Chondrocyte (in vitro differentiated cells): Measurements from ENCODE around the gene OR51V1. TPM values are rescaled to one million over a fixed set of nuclear protein-coding genes. Genes with fewer than 3 reads are reported as not detected.

ENCODE experiments used
- DNase-seq: peaks from one replicate; pipeline ENCODE4 v3.0.0; 2021; ENCODE audit warnings: mixed read lengths, low spot score
- H3K27ac Mint-ChIP-seq: one replicate; pipeline ENCODE4 v1.8.0; 2021; ENCODE audit warnings: mild to moderate bottlenecking, moderate library complexity, mixed read lengths; ENCODE audit not compliant: unreplicated experiment
- H3K27me3 Mint-ChIP-seq: 2 replicates; pipeline ENCODE4 v1.8.0; 2021; ENCODE audit warnings: low read depth, mixed read lengths
- H3K36me3 Mint-ChIP-seq: 2 replicates; pipeline ENCODE4 v1.8.0; 2021; ENCODE audit warnings: low read depth, mixed read lengths
- H3K4me1 Mint-ChIP-seq: 2 replicates; pipeline ENCODE4 v1.8.0; 2021; ENCODE audit warnings: low read depth, mild to moderate bottlenecking, mixed read lengths
- H3K4me3 Mint-ChIP-seq: one replicate; pipeline ENCODE4 v1.8.0; 2021; ENCODE audit warnings: mild to moderate bottlenecking, moderate library complexity, mixed read lengths; ENCODE audit not compliant: unreplicated experiment
- H3K9me3 Mint-ChIP-seq: 2 replicates; pipeline ENCODE4 v1.8.0; 2021; ENCODE audit warnings: low read depth, mixed read lengths
- CTCF ChIP-seq: fragments of 200-600 bp; sonication (generic); IDR thresholded peaks from 2 replicates; pipeline ENCODE4 v1.5.0; 2021; ENCODE audit warnings: antibody characterized with exemption, mild to moderate bottlenecking, moderate library complexity
- total RNA-seq: library from RNA; stranded (reverse); gene quantifications from 3 replicates; pipeline ENCODE4 v1.2.1, GENCODE V29; 2021

Gene OR51V1
- total RNA-seq, 1 donor from 2014 or later = not detected

DNA sequence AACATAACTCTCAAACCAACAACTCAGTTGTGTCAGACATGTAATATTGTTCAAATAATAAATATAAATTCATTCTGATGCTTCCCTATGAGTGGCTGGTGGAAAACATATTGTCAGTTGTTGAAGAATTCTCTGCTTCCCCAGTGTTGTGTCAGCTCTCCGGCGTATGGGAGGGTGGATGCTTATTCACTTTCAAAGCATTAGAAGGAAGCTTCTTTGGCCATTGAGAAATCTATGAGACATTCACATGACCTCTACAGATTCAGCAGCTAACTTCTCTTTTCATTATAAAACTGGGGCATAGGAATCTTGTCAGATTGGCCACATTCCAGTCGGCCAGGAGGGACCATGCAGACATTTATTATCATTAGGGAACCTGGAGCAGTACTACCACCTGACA is 2.9 kb downstream of the OR51V1 start:
- no peak for TF ChIP-seq CTCF
- Mint-ChIP-seq H3K4me1 (no peaks in the 10 kb centered on the region), H3K4me3 (no peak overlapping the region), H3K9me3 (peaks cover 3% of the 10 kb centered on the region), H3K36me3 (no peaks in the 10 kb centered on the region), H3K27me3 (peaks cover 24% of the 10 kb centered on the region), H3K27ac (no peak overlapping the region)
- DNase-seq = no peak

GRCh38 chr11:5196731-5197130 is 3.8 kb downstream of the OR51V1 start:
- TF ChIP-seq CTCF = no peak
- Mint-ChIP-seq H3K4me3 (no peak overlapping the region), H3K9me3 (peaks cover 3% of the 10 kb centered on the region), H3K4me1 (no peaks in the 10 kb centered on the region), H3K27me3 (peaks cover 18% of the 10 kb centered on the region), H3K27ac (no peak overlapping the region), H3K36me3 (no peaks in the 10 kb centered on the region)
- DNase-seq = no peak

DNA sequence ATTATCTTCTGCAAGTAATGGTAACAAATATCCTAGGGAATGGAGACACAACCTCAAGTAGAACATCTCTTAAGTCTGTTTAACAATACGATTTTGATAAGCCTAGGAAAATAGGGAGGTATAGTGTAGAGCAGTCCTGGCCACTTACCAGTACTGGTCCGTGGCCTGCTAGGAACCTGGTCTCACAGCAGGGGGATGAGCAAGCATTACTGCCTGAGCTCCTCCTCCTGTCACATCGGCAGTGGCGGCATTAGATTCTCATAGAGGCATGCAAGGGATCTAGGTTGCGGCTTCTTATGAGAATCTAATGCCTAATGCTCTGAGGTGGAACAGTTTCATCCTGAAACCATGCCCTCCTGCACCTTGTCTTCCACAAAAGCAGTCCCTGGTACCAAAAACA is 4.4 kb downstream of the OR51V1 start:
- Mint-ChIP-seq H3K9me3 (peaks cover 7% of the 10 kb centered on the region), H3K27ac (no peak overlapping the region), H3K4me1 (no peaks in the 10 kb centered on the region), H3K36me3 (no peaks in the 10 kb centered on the region), H3K27me3 (peaks cover 16% of the 10 kb centered on the region), H3K4me3 (no peak overlapping the region)
- no peak for DNase-seq
- TF ChIP-seq CTCF = no peak

DNA sequence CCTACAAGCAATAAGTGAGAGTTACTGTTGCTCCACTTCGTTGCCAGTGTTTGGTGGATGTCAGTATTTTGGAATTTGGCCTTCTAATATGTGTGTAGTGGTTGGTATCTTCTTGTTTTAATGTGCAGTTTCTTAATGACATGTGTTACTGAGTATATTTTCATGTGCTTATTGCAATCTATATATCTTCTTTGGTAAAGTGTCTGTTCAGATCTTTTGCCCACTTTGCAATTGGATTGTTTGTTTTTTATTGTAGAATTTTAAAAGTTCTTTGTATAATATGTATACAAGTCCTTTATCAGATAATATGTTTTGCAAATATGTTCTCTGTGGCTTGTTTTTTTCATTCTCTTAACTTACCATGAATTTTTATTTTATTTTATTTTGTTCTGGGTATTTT is 7.7 kb downstream of the OR51V1 start:
- Mint-ChIP-seq H3K27ac (no peak overlapping the region), H3K36me3 (no peaks in the 10 kb centered on the region), H3K9me3 (peaks cover 15% of the 10 kb centered on the region), H3K27me3 (peaks cover 8% of the 10 kb centered on the region), H3K4me3 (no peak overlapping the region), H3K4me1 (no peaks in the 10 kb centered on the region)
- no peak for TF ChIP-seq CTCF
- DNase-seq = no peak

- no peak overlapping the region for H3K27ac Mint-ChIP-seq
- H3K9me3 Mint-ChIP-seq = peaks cover 14% of the 10 kb centered on the region
- no peak for TF ChIP-seq CTCF
- DNase-seq = no peak
- H3K4me3 Mint-ChIP-seq = no peak overlapping the region
- H3K36me3 Mint-ChIP-seq = no peaks in the 10 kb centered on the region
- H3K4me1 Mint-ChIP-seq = no peaks in the 10 kb centered on the region
- peaks cover 11% of the 10 kb centered on the region for H3K27me3 Mint-ChIP-seq
Observed at GRCh38 chr11:5188201-5188600, 12.3 kb downstream of the OR51V1 start.
